NAMALWA (cell line): ENCODE data around the gene SLC34A1.

ENCODE experiments used
- DNase-seq: peaks from one replicate; pipeline ENCODE4 v3.0.0-alpha.2; 2015; ENCODE audit warnings: low spot score

SLC34A1 gene

DNA sequence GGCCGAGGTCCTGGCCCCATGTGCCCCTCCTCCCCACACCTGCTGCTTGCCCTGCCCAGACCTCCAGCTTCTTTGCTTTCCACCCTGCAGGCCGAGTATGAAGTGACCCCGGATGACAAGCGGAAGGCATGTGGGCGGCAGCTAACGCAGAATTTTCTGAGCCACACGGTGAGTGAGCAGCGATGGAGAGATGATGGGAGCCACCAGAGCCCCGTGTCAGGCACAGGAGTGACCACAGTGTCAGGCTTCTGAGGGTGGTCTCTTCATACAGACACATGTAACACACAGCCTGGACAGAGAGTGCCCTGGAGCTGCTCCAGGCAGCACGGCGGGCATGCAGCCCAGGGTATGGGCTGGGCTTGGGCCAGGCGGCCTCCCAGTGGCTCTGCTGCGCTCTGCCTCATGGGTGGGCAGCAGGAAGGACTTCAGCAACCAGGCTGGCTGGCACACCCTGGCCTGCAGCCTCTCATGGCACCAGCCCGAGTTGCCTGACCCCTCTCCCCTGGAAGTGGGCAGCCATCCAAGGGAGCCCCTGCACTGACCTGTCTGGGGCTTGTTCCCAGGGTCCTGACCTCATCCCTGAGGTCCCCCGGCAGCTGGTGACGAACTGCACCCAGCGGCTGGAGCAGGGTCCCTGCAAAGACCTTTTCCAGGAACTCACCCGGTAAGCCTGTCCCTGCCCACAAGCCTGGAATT is 48.1 kb downstream of the SLC34A1 start:
- DNase-seq, result no peak

DNA sequence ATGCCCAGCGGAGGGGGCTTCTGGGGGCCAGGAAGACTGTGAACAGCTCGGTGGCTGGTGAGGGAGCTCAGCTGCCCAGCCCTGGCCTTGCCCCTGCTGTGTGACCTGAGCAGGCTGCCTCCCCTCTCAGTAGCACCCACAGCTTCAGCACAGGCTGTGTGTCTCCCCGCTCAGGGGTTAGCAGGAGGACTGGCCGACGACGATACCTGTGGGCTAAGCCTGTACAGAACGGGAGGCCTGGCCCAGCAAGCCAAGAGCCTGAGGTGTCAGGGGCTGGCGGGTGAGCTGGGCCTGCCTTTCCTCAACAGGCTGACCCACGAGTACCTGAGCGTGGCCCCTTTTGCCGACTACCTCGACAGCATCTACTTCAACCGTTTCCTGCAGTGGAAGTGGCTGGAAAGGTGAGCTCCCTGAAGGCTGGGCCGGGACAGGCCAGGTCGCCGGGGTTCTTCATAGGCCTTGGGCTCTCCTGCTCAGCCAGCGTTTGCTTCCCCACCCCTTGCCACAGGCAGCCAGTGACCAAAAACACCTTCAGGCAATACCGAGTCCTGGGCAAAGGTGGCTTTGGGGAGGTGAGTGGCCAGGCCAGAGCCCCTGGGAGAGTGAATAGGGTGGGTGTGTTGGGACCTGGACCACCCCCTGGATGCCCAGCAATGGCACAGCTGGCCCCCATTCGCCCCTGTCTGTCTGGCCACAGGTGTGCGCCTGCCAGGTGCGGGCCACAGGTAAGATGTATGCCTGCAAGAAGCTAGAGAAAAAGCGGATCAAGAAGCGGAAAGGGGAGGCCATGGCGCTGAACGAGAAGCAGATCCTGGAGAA is 48.8 kb downstream of the SLC34A1 start:
- DNase-seq, result no peak

DNA sequence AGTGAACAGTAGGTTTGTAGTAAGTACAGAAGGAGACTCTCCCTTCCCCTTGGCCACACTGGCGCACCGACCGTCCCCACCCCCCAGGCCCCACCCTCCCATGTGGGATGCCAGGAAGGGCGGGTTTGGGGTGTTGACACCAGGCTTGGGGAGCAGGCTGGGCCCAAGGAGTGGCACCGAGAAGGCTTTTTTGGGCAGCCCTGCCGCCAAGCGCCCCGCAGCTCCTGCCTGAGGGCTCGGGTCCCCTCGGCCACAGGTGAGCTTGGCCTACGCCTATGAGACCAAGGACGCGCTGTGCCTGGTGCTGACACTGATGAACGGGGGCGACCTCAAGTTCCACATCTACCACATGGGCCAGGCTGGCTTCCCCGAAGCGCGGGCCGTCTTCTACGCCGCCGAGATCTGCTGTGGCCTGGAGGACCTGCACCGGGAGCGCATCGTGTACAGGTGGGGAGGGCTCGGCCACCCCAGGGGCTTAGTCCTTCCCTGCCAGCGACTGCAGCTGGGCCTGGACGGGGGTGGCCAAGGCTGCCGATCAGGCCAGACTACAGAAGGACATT is 49.5 kb downstream of the SLC34A1 start:
- DNase-seq, result no peak

DNA sequence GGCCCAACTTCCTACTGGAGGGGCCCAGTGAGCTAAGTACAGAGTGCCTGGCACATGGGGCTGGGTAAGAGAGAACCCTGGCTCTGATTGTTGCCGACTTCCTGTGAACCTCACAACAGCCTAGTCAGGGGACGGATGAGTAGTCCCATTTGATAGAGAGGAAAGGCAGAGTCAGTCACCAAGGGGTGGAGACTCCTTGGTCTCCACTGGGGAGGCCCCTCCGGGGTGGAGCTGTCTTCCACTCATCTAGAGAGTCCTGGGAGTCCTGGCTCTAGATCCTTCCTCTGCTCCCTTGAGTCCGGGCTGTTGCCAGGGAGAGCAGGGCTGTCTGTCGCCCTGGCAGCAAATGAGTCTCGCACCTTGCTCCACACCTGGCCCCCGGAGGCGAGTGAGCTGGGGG is 50.2 kb downstream of the SLC34A1 start:
- no peak for DNase-seq

DNA sequence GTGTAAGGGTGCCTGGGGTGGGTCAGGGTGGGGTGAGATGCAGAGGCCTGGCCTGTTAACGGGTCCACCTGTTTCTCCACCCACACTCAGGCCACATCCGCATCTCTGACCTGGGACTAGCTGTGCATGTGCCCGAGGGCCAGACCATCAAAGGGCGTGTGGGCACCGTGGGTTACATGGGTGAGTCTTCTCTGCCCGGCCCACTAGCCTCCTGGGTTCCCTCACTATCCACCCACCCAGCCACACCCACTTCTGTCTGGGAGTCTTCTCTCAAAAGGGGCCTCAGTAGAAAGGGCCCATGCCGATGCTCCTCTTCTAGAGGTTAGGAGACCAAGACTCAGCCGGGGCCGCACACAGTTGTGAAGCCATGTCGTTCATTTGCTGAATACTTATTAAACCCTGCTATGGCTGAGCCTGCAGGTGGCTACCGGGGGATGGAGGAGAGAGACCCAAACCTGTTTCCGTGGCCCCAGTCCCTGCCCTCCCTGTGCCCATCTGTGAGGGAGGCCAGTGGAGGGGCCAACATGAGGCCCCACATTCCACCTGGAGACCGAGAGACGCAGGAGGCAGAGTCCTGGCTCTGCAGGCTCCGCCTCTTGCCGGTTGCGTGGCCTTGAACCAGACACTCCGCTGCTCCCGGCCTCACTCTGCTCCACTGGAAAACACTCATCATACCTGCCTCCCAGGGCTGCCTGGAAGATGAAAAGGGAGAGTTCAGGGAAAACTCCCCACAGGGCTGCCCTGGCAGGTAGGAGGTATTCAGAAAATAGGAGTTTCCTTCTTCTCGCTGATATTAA is 50.9 kb downstream of the SLC34A1 start:
- DNase-seq, result no peak

DNA sequence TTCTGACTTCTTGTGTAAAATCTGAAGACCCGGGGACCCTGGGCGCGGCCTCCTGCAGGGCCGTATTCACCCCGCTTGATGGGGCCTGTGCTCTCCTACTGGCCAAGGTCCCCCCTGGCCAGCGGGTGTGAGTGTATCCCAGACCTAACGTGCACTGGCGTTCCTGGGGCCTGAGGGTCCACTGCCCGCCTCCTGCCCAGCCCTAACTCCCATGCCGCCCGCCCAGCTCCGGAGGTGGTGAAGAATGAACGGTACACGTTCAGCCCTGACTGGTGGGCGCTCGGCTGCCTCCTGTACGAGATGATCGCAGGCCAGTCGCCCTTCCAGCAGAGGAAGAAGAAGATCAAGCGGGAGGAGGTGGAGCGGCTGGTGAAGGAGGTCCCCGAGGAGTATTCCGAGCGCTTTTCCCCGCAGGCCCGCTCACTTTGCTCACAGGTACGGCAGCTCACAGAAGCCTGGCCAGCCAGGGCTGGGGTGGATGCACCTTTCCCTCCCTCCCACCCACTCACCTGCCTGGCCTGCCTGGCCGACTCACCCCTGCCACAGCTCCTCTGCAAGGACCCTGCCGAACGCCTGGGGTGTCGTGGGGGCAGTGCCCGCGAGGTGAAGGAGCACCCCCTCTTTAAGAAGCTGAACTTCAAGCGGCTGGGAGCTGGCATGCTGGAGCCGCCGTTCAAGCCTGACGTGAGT is 51.8 kb downstream of the SLC34A1 start:
- no peak for DNase-seq

DNA sequence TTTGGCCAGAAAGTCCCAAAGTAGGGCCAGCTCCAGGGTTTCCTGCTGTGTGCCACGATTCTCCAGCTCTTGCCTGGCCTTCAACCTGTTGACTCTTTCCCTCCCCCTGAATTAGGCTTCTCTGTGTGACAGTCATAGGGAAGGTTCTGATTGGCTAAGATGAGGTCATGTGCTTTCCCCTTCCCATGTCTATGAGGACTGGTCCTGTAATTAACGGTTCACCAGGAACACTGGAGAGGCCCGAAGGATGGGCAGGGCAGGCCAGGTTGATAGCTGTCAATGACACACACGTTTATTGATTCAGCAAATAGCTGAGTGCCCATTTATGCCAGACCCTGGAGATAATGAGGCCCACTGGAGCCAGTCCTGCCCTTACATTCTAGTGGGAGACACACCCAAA is 53.4 kb downstream of the SLC34A1 start:
- no peak for DNase-seq

DNA sequence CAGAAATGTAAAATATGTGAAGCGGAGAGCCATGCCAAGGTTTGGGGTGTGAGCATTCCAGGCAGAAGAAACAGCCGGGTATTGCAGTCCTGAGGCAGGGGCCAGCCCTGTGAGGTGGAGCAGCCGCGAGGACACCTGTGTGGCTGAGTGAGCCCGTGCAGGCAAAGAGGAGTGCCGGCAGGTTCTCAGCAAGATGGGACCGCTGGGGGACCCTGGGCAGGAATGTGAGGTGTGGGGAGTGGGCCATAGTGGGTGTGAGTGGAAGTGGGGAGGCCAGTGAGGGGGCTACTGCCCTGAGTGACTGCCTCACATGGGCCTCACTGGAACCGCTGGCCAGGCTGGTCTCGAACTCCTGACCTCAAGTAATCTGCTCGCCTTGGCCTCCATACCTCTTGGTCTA is 54.2 kb downstream of the SLC34A1 start:
- no peak for DNase-seq

DNA sequence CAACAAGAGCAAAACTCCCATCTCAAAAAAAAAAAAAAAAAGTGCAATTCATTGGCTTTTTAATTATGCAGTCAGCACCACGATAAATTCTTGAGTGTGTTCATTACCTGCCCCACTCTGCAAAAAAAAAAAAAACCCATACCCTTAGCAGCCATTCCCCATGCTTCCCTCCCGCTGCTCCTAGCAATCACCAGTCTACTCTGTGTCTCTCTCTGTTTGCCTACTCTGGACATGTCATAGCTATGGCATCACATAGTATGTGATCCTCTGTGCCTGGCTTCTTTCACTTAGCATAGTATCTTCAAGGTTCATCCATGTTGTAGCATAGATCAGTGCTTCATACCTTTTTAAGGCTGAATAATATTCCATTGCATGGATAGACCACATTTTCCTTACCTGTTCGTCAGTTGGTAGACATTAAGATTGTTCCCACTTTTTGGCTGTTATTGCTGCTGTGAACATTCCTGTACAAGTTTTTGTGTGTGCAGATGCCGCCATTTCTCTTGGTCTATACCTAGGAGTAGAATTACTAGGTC is 55.4 kb downstream of the SLC34A1 start:
- no peak for DNase-seq

DNA sequence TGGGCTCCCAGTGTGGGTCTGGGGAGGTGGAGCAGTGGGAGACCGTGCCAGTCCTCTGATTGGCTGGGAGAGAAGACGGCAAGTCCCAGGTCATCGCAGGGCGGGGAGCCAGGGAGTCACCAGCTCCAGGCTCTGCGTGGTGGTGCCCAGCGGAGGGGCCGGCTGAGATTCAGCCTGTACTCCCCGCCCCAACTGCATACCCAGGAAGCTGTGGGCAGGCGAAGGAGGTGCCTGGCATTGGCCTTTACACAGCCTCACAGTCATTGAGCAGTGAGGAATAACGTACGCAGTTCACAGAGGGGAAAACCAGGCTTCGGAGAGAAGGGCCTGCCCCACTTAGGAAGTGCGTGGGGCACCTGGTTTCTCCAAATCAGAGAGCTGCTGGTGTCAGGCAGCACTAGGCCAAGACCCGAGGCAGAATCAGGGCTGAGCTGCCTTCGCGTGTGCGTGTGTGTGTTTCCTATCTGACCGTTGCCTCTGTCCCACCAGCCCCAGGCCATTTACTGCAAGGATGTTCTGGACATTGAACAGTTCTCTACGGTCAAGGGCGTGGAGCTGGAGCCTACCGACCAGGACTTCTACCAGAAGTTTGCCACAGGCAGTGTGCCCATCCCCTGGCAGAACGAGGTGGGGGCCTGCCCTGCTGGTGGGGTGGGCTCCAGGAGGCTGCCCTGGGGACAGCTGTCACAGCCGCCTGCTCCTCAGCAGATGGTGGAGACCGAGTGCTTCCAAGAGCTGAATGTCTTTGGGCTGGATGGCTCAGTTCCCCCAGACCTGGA is 56.2 kb downstream of the SLC34A1 start:
- DNase-seq, result no peak

DNA sequence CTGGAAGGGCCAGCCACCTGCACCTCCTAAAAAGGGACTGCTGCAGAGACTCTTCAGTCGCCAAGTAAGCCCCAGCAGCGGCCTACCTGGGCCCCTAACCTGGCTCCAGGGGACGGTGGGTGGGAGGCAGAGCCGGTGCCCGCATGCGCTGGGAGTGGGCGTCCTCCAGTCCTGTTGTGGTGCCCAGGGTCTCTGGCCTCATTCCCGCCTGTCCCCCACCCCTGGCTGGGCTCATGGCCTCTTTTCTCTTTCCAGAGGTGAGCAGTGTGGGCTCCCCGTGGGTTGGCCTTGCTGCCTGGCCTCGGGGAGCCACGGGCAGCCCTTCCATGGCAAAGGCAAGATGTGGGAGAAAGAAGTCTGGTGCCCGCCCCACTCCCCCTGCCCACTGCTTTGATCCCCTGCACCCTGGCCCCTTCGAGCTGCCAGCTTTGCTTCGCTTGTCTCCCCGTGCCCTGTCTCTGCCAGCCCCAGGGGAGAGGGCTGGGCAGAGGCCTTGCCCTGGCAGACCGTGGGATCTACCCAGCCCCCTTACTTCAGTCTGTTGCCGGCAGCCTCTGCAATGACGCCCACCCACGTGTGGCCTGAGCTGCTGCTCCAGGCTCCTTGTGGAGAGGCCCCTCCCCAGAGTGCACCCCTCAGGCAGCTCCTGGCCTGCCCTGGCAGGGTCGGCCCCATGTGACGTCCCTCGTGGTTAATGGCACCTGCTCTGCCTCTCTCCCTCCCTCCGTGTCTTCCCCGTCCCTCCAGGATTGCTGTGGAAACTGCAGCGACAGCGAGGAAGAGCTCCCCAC is 57.0 kb downstream of the SLC34A1 start:
- no peak for DNase-seq

DNA sequence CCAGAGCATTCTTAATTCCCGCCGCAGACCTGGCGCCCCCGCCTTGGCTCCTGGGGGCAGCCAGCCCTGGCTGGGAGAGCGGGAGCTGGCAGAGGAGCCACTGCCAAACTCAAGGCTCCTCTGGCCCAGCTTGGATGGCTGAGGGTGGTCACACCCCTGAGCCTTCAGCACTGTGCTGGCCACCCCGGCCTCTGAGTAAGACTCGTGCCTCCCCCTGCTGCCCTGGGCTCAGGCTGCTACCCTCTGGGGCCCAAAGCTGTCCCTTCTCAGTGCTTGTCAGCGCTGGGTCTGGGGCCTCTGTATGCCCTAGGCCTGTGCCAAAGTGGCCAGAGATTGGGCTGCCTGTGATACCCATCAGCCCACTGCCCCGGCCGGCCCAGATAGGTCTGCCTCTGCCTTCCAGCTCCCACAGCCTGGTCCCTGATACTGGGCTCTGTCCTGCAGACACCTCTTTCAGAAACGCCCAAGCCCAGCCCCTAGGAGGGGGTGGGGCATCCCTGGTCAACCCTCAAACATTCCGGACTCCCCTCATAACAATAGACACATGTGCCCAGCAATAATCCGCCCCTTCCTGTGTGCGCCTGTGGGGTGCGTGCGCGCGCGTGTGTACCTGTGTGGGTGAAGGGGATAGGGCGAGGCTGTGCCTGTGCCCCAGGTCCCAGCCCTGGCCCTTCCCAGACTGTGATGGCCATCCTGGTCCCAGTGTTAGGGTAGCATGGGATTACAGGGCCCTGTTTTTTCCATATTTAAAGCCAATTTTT is 58.0 kb downstream of the SLC34A1 start:
- DNase-seq, result no peak

DNA sequence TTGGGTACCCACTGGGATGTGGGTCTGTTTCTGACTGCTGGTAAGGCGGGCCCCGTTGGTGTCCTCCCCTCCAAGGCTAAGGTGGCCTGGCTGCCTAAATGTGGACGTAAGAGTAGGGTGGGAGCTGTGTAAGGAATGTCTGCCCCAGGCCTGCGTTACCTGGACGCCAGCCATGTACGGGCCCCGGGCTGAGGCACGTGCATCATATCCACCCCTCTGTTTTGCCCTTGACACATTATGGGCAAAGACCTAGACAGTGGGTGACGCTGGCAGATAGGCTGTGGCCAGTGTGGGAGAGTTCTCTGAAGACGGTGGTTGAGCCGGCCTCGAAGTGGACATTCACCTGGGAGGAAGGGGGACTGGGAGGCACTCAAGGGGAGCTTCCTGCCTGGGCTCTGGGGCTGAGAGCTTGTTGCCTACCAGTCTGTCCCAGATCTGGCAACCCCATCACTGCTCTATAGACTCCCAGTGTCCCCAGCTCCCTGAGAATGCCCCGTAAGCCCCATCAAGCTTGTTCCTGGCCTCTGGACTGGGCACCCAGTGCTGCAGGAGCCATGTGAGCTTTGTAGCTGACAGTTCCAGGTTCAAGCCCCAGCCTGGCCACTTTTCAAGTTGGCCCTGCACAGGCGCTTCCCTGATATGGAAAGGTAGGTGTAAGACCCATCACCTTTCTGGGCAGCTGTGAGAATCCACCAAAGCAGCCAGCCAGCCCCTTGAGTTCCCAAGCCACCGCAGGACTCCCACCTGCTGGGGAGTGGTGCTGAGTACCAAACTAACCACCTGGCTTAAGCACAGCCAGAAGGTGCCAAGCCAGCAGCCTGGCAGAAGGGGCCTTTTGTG is 59.1 kb downstream of the SLC34A1 start:
- DNase-seq, result no peak

DNA sequence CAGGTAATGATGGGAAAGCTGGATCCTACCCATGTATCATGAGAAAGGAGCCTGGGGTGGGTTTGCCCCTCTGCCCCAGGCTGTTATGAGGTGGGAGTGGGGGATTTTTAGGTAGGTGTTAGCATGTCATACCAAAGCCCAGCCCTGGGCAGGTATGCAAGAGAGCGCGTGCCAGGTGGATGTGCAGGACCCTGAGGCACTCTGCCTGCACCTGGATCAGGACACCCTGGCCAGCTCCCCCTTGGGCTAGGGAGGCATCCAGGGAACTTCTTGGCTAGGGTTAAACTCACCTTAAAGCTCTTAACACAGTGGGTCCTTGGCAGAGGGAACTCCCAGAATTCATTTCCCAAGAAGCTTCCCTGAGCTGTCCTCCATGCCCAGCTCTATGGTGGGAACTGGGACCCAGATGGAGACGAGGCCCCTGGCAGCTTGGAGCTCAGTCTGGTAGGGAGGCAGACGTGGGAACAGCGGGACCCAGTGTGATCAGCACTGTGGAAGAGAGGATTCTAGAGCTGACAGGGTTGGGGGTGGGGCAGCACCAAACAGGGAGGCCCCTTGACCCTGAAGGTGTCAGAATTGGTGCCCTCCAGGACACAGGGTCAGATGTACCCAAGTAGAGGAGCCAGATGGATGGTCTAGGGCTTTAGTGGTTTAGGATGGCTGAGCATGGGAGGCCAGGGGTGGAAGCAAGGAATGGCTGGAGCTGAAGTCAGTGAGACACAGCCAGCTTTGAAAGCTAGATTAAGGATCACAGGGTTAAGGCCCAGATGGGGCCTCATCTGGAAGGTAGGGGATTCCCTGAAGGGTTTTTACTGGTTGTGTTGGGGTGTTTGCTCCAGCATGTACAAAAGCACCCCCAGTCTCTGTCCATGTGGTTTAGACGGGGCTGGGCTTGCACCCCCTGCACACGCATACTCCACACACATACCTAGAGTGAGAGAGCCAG is 60.1 kb downstream of the SLC34A1 start:
- no peak for DNase-seq

DNA sequence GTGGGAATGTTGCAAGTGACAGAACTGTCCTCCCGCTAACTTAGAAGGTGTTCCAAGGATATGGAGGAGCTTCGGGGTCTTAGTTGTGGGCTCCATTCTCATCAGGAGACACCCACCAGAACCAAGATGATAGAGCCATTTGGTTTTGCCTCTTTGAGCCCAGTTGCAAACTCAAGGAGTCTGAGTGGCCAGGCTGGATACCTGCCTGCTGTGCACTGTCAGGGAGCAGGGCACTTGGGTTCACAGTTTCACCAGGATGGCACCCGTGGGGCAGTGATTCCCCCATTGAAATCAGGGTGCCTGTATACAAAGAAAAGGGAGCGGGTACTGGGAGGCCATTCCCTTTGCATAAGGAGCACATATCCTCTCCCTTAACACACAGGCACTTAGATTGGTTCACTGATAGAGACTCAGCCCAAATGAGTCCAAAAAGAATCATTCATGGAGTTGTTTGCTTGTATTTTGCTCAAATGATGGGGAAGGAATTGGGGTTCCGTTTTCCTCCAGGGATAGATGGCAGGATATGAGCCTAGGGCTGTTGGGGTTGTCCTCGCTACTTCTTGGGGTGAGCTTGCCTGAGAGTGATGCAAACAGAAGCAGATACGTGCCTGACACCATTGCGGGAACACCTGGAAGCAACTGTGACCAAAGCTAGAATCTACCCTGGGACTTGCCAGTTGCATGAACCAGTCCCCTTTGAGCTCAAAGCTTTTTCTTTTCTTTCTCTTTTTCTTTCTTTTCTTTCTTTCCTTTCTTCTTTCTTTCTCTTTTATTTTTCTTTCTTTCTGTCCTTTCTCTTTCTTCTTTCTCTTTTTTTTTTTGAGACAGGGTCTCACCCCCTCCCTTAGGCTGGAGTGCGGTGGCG is 61.0 kb downstream of the SLC34A1 start:
- DNase-seq, result no peak

DNA sequence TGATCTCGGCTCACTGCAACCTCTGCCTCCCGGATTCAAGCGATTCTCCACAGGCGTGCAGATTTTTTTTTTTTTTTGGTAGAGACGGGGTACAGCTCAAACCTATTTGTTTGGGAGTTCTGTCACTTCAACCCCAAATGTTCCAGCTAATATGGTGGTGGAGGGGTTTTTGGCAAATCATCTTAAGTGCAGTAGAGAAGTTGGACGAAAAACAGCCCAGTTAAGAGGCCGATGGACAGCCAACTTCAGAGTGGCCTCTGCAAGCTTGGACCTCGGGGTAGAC is 61.6 kb downstream of the SLC34A1 start:
- no peak for DNase-seq
